Measurements from ENCODE around the gene PROB1.

Gene PROB1

DNA sequence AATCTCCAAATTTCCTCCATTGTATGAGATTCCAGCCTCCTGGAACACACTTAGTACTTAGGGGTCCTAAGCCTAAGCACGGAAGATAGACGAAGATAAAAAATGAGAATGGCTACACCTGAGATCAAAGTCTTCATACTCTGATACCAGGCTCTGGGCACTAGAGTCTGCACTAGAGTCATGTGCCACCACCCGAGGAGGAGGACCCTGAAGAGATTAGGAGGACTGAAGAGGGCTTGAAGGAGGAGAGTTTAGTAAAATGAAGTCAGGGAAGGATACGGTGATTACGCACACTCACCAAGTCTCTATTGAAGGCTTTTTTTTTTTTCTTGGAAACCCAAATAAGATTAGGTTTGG lies 9.6 kb upstream of the PROB1 start:
- peak overlapping the region; percentile 76 for H3K27ac ChIP-seq
- TF ChIP-seq, protein P1, sequence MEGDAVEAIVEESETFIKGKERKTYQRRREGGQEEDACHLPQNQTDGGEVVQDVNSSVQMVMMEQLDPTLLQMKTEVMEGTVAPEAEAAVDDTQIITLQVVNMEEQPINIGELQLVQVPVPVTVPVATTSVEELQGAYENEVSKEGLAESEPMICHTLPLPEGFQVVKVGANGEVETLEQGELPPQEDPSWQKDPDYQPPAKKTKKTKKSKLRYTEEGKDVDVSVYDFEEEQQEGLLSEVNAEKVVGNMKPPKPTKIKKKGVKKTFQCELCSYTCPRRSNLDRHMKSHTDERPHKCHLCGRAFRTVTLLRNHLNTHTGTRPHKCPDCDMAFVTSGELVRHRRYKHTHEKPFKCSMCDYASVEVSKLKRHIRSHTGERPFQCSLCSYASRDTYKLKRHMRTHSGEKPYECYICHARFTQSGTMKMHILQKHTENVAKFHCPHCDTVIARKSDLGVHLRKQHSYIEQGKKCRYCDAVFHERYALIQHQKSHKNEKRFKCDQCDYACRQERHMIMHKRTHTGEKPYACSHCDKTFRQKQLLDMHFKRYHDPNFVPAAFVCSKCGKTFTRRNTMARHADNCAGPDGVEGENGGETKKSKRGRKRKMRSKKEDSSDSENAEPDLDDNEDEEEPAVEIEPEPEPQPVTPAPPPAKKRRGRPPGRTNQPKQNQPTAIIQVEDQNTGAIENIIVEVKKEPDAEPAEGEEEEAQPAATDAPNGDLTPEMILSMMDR (conservative IDR thresholded peaks at IDR 0.05), result no peak

DNA sequence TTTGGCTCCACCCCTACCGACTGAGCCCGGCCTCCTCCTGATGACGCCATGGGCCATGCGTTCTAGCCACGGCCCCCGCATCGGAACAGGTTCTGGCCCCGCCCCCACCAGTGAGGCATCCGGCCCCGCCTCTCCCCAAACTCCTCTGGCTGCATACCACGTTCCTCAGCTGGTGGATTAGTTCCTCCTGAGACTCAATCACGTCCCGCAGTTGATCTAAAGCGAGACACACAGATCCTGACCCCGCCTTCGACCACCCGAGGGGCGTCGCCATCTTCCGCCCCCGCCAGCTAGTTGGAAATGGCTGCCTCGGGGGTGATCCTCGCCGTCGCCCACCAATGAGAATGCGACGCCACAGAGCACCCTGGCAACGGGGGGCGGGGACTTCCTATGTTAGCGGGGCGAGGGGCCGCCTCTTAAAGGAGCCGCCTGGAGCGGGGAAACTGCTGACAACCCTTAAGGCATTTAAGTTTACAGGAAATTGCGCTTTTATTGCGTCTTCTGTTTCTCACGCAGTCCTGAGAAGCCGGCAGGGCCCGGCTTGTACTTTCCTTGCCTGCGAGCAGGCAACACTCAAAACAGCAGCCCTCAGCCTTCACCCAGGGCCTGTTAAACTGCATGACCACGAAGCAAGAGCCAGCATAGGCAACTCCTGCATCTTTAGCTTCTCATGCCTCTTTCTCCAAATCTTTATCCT lies 9.0 kb upstream of the PROB1 start, which contains the start of gene SPATA24:
TSS of gene SPATA24 (minus strand) at position 303 of the 697 bp plus-strand sequence. CDS start at position 274, 29 bp downstream.
- TF ChIP-seq, protein P1 (conservative IDR thresholded peaks at IDR 0.05), result no peak
- H3K27ac ChIP-seq, result peak within 1 kb of the TSS; percentile 76

DNA sequence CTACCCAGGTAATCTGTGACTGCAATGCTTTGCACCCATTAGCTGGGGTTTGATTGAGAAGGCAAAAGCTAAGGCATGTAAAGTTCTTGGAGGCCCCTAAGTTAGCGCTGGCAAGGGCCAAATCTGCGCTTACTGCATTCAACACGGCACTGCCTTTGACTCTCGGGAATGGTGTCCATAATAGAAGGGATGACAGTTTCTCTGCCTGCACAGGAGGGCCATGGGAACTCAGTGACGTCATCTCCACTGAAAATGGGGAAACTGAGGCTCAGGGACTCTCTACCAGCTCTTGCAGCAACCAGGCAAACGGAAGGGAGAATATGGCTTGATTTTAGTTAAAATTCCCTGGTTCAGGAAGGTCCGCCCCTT lies 8.5 kb upstream of the PROB1 start:
- TF ChIP-seq, protein P1 (conservative IDR thresholded peaks at IDR 0.05), result no peak
- H3K27ac ChIP-seq, result peak overlapping the region; percentile 76

DNA sequence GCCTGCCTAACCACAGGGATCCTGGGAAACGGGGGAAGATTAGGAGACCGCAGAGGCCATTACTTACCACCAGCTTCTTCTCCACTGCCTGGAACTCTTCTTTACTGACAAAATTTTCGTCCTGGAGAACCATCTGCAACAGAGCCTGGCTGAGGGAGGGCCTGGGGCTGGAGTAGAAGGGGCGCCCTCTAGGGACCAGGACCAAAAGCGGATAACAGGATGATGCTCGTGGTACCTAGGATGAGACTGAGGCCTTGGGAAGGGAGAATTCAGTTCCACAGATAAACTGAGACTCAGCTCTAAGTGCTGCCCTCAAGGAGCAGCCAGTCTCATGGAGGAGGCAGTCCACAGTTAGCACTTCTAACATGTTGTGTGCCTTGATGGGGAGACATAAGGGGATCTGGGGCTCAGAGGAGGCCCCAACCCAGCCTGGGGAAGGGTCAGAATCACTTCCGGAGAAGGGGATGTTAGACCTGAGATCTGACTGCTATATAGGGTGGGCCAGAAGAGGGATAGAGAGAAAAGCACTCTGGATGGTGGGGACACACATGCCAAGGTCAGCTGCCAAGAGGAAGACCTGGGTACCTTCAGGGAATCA lies 7.8 kb upstream of the PROB1 start:
- peak overlapping the region; percentile 76 for H3K27ac ChIP-seq
- TF ChIP-seq, protein P1 (conservative IDR thresholded peaks at IDR 0.05), result peak; percentile 72

DNA sequence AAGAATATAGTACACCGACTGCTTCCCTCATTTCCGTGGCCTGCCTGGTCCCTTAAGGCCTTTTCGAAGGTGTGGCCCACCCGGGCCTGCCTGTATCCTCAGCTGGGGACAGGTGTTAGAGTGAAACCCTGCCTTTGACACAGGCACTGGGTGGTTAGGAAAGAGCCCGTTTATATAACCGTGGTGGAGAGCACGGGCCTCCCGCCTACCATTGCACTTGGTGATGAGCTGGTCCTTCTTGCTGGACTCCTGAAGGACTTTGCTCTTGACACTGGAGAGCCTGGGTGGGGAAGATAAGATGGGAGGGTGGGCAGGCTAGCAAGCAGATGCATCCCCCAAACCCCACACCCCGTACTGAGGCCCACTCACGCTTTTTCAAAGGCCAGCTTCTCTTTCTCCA lies 6.6 kb upstream of the PROB1 start:
- H3K27ac ChIP-seq, result no peak overlapping the region
- TF ChIP-seq, protein P1 (conservative IDR thresholded peaks at IDR 0.05), result no peak

DNA sequence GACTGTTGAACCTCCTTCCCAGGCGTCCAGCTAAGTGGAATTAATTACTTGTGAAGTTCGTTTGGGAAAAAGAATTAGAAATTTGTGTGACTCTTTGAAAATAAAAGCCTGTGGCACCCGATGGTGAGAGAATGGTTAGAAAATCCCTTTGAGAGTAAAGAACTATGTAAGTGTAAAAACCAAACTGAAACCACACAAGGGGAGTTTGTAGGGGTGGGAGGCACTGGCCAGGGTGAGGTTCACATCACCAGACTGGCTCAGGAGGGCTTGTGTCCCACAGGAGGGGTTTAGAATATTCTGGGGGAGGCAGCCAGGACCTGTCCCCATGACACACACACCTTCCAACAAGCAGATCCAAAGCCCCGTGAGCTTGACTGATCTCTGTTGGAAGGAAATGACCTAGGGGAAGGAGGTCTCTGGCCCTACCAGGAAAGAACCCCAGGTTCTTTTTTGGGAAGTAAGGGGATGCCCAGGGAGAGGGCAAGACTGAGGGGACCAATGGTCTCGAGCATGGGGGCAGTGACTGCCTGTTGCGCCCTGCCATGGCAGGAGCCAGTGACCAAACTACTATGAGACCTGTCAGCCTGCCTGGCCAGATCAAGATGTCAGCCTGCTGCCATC lies 4.7 kb upstream of the PROB1 start:
- TF ChIP-seq, protein P1 (conservative IDR thresholded peaks at IDR 0.05), result no peak
- no peak overlapping the region for H3K27ac ChIP-seq

DNA sequence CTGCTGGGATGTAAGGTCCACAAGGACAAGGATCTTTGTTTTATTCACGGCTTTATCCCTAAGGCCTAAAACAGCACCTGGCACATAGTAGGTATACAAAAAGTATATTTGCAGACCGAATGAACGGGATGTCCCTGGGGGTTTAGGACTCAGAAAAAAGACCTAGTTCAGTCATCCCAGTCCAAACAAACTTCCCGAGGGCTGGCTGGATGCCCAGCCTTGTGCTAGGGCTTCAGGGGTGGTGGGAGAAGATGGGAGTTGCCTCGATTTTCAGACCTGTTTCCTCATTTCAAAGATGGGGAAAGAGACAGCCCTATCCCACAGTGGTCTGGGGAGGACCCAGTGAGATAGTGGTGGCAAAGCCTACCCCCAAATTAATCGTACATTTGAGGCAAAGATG lies 3.0 kb upstream of the PROB1 start:
- H3K27ac ChIP-seq, result no peak overlapping the region
- TF ChIP-seq, protein P1 (conservative IDR thresholded peaks at IDR 0.05), result no peak

Data from VCaP (cell line).